HCT116 (cell line): ENCODE measurements around the gene KRTAP5-3. TPM values are rescaled to one million over a fixed set of nuclear protein-coding genes. Genes with fewer than 3 reads are reported as not detected.
"Not testable (repeated sequence)": the region's sequence is repeated elsewhere in the genome, so short reads cannot be mapped to it uniquely, and the experiment has no call there.

Source experiments
- ATAC-seq: fragments of 200-7000 bp; cut with Tn5 transposase; 2 replicates; pipeline ENCODE4 v1.9.1; 2020; ENCODE audit warnings: mild to moderate bottlenecking, moderate library complexity
- BruUV-seq: library from RNA; stranded (reverse); fragments of 400-500 nt; replicated peaks from 2 replicates; lab custom pipeline; 2021; lab: Mats Ljungman, UMichigan
- CTCF ChIA-PET: fragments of 300-600 bp; sonication (Branson Sonifier 250); formaldehyde crosslinking; loops from one replicate; lab custom pipeline; 2021; ENCODE audit warnings: antibody characterized with exemption; lab: Charles Lee
- POLR2A ChIA-PET: fragments of 300-600, 350-600 bp; sonication (Branson Sonifier 250); formaldehyde crosslinking; loops from one replicate; lab custom pipeline; 2021; ENCODE audit warnings: antibody characterized with exemption; lab: Charles Lee
- RAD21 ChIA-PET, 2 experiments: fragments of 300-600 bp; sonication (Branson Sonifier 250); formaldehyde crosslinking; loops; one replicate each; lab custom pipeline; 2023; ENCODE audit warnings: low total read pairs in 2 of 2; ENCODE audit not compliant: uncharacterized antibody in 2 of 2, unreplicated experiment in 2 of 2, low non-redundant PET in 1 of 2; lab: Charles Lee
- DNase-seq: peaks from one replicate; pipeline ENCODE4 v3.0.0-alpha.2; 2010; ENCODE audit warnings: low read depth, low spot score
- H2AFZ ChIP-seq: fragments of 200-600 bp; shearing (Covaris generic), sonication (generic); 2 replicates; pipeline ENCODE4 v1.6.1; 2017; ENCODE audit warnings: low read depth, mixed run types, mixed read lengths, antibody characterized with exemption, low read length; ENCODE audit not compliant: poor library complexity, severe bottlenecking
- H3K27ac ChIP-seq: 2 replicates; pipeline ENCODE4 v1.5.1; 2012; ENCODE audit warnings: low read depth, low read length
- H3K27me3 ChIP-seq: fragments of 200-600 bp; sonication (generic); 2 replicates; pipeline ENCODE4 v1.6.1; 2016; ENCODE audit warnings: mixed run types, low read length, mixed read lengths; ENCODE audit not compliant: insufficient read depth
- H3K36me3 ChIP-seq, 2 experiments: fragments of 200-500 bp in 1 of 2; fragments of 200-600 bp in 1 of 2; sonication (Bioruptor generic) in 1 of 2; sonication (generic) in 1 of 2; 2 replicates each; pipeline versions ENCODE4 v1.5.1 to v1.6.1; 2014 to 2016; ENCODE audit warnings: low read length in 2 of 2, inconsistent platforms in 1 of 2, mixed read lengths in 1 of 2, mixed run types in 1 of 2; ENCODE audit not compliant: insufficient read depth in 2 of 2, control insufficient read depth in 1 of 2
- H3K4me1 ChIP-seq, 2 experiments: fragments of 200-600 bp in 1 of 2; sonication (generic) in 1 of 2; 2 replicates each; pipeline versions ENCODE4 v1.5.1 to v1.6.1; 2012 to 2017; ENCODE audit warnings: low read length in 2 of 2, inconsistent platforms in 1 of 2, mild to moderate bottlenecking in 1 of 2, mixed read lengths in 1 of 2, mixed run types in 1 of 2, moderate library complexity in 1 of 2; ENCODE audit not compliant: insufficient read depth in 2 of 2, control insufficient read depth in 1 of 2
- H3K4me2 ChIP-seq: fragments of 200-600 bp; sonication (generic); 2 replicates; pipeline ENCODE4 v1.6.1; 2017; ENCODE audit warnings: mixed run types, low read length, mixed read lengths
- H3K4me3 ChIP-seq, 2 experiments: fragments of 200-600 bp in 1 of 2; sonication (generic) in 1 of 2; replicated peaks in 1 of 2; 2 replicates each; pipeline ENCODE4 v1.5.1; 2011 to 2016; ENCODE audit warnings: low read length in 2 of 2, control low read depth in 1 of 2, low read depth in 1 of 2, mild to moderate bottlenecking in 1 of 2, mixed read lengths in 1 of 2, mixed run types in 1 of 2
- H3K79me2 ChIP-seq: fragments of 200-600 bp; sonication (generic); 2 replicates; pipeline ENCODE4 v1.6.1; 2017; ENCODE audit warnings: mild to moderate bottlenecking, mixed run types, low read length, moderate library complexity, mixed read lengths; ENCODE audit not compliant: insufficient read depth
- H3K9ac ChIP-seq: fragments of 200-600 bp; sonication (generic); 2 replicates; pipeline ENCODE4 v1.6.1; 2016; ENCODE audit warnings: low read length, mixed read lengths
- H3K9me2 ChIP-seq: fragments of 200-600 bp; sonication (generic), shearing (Covaris generic); 2 replicates; pipeline ENCODE4 v1.6.1; 2017; ENCODE audit warnings: mixed run types, mild to moderate bottlenecking, moderate library complexity; ENCODE audit not compliant: insufficient read depth
- H3K9me3 ChIP-seq, 2 experiments: fragments of 200-500 bp in 1 of 2; fragments of 200-600 bp in 1 of 2; sonication (Bioruptor generic) in 1 of 2; sonication (generic) in 1 of 2; 2 replicates each; pipeline ENCODE4 v1.6.1; 2014 to 2017; ENCODE audit warnings: low read length in 2 of 2, mixed read lengths in 2 of 2, inconsistent platforms in 1 of 2, low read depth in 1 of 2, mild to moderate bottlenecking in 1 of 2, mixed run types in 1 of 2, moderate library complexity in 1 of 2; ENCODE audit not compliant: control insufficient read depth in 1 of 2, insufficient read depth in 1 of 2
- H4K20me1 ChIP-seq: fragments of 200-600 bp; sonication (generic), shearing (Covaris generic); 2 replicates; pipeline ENCODE4 v1.6.1; 2017; ENCODE audit warnings: mixed run types, mild to moderate bottlenecking, moderate library complexity; ENCODE audit not compliant: insufficient read depth
- ATF3 ChIP-seq: IDR thresholded peaks from 2 replicates; pipeline ENCODE4 v1.6.1; 2012
- CBX3 ChIP-seq: IDR thresholded peaks from 2 replicates; pipeline ENCODE4 v1.6.1; 2012; ENCODE audit warnings: low read depth
- CEBPB ChIP-seq: IDR thresholded peaks from 2 replicates; pipeline ENCODE4 v1.6.1; 2012; ENCODE audit warnings: low read depth
- ELF1 ChIP-seq: IDR thresholded peaks from 2 replicates; pipeline ENCODE4 v1.6.1; 2012; ENCODE audit warnings: low read depth, borderline replicate concordance
- EZH2 ChIP-seq: fragments of 200-600 bp; sonication (generic); IDR thresholded peaks from 2 replicates; pipeline ENCODE4 v1.6.1; 2017; ENCODE audit warnings: antibody characterized with exemption, mixed run types
- FOSL1 ChIP-seq: IDR thresholded peaks from 2 replicates; pipeline ENCODE4 v1.6.1; 2012; ENCODE audit warnings: low read depth
- POLR2A ChIP-seq: IDR thresholded peaks from 2 replicates; pipeline ENCODE4 v1.7.0; 2011; ENCODE audit warnings: borderline replicate concordance; ENCODE audit not compliant: insufficient read depth, insufficient read length; ENCODE audit errors: extremely low read depth
- SIN3A ChIP-seq: IDR thresholded peaks from 2 replicates; pipeline ENCODE4 v1.6.1; 2012; ENCODE audit warnings: low read depth
- SP1 ChIP-seq: IDR thresholded peaks from 2 replicates; pipeline ENCODE4 v1.6.1; 2012; ENCODE audit warnings: low read depth
- SRF ChIP-seq: IDR thresholded peaks from 2 replicates; pipeline ENCODE4 v1.6.1; 2012; ENCODE audit warnings: low read depth
- TCF7L2 ChIP-seq: IDR thresholded peaks from 2 replicates; pipeline ENCODE4 v1.7.0; 2011; ENCODE audit warnings: borderline replicate concordance, inconsistent platforms; ENCODE audit not compliant: insufficient read depth, insufficient read length; ENCODE audit errors: extremely low read depth
- YY1 ChIP-seq: IDR thresholded peaks from 2 replicates; pipeline ENCODE4 v1.6.1; 2011; ENCODE audit warnings: low read length, low read depth, moderate library complexity, mild to moderate bottlenecking; ENCODE audit not compliant: insufficient replicate concordance; ENCODE audit errors: extremely low read depth
- ZFX ChIP-seq: fragments of 450-650 bp; IDR thresholded peaks from 2 replicates; pipeline ENCODE4 v1.6.1; 2017
- intact Hi-C: fragments of 100-400 bp; cut with micrococcal nuclease; formaldehyde crosslinking; loops from 2 replicates; pipeline ENCODE4 v1.10.0; 2022
- total RNA-seq: library from RNA; stranded (reverse); gene quantifications from one replicate; pipeline ENCODE4 v1.2.1, GENCODE V29; 2021; ENCODE audit not compliant: unreplicated experiment
- TF ChIP-seq, protein P1 (sequence below): IDR thresholded peaks from 2 replicates; pipeline ENCODE4 v1.6.1; 2011; ENCODE audit warnings: mild to moderate bottlenecking, low read length, moderate library complexity; ENCODE audit not compliant: insufficient replicate concordance; ENCODE audit errors: extremely low read depth
- TF ChIP-seq, protein P2 (sequence below): IDR thresholded peaks from 2 replicates; pipeline ENCODE4 v1.6.1; 2012

Gene KRTAP5-3
- total RNA-seq, 1 experiment from 2014 or later, result not detected

DNA sequence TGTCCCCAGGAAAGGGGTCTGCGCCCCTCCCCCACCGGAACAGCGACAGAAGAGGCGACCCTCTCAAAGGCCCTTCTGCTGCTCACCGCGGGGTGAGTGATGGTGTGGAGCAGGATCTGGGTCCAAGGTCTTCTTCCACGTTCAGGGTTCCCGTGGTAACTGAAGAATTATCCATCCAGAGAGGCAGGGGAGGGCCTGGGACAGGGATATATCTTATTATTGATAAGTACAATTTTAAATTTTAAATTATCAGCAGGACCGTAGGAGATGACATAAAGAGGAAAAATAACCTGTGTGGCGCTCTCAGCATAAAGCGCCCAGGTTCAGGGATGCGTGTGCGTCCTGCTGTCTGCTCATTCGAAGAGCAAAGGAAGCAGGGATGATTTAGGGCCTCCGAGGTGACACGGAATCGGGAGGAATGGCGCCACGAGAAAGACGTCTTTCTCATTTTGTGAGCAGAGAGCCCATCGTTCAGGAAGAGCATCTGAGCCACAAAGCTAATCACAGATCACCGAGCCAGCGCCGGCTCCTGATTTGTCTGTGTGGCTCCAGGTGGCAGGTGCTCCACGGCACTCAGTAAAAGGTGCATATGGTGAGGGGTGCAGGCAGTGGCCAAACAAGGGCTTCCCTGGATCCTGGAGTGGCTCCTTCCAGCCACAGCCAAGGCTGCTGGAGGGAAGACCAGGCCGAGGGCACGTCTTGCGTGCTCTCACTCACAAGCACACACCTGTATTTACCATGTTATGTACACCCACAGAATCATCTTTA is 40.6 kb upstream of the KRTAP5-3 start (continued):
- no peak for TF ChIP-seq EZH2

- Histone ChIP-seq H3K9me3 (no peaks in the 10 kb centered on the region), H3K27ac (no peak overlapping the region), H3K9ac (no peak overlapping the region), H3K27me3 (no peaks in the 10 kb centered on the region), H4K20me1 (no peaks in the 10 kb centered on the region), H3K9me2 (no peaks in the 10 kb centered on the region), H2AFZ (no peak overlapping the region), H3K36me3 (no peaks in the 10 kb centered on the region), H3K4me1 (peaks cover 0 to 7% of the 10 kb centered on the region in 2 experiments; a peak in 3 of 4 replicates), H3K4me2 (no peak overlapping the region), H3K79me2 (no peaks in the 10 kb centered on the region), H3K4me3 (no peak overlapping the region)
- TF ChIP-seq ZFX (no peak), CEBPB (no peak), ATF3 (no peak), FOSL1 (no peak), ELF1 (no peak), YY1 (no peak), TCF7L2 (no peak), CBX3 (no peak), POLR2A (no peak), SRF (no peak), SIN3A (no peak), SP1 (no peak), EZH2 (no peak)
- TF ChIP-seq, protein P1, sequence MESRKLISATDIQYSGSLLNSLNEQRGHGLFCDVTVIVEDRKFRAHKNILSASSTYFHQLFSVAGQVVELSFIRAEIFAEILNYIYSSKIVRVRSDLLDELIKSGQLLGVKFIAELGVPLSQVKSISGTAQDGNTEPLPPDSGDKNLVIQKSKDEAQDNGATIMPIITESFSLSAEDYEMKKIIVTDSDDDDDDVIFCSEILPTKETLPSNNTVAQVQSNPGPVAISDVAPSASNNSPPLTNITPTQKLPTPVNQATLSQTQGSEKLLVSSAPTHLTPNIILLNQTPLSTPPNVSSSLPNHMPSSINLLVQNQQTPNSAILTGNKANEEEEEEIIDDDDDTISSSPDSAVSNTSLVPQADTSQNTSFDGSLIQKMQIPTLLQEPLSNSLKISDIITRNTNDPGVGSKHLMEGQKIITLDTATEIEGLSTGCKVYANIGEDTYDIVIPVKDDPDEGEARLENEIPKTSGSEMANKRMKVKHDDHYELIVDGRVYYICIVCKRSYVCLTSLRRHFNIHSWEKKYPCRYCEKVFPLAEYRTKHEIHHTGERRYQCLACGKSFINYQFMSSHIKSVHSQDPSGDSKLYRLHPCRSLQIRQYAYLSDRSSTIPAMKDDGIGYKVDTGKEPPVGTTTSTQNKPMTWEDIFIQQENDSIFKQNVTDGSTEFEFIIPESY, result no peak
- TF ChIP-seq, protein P2, sequence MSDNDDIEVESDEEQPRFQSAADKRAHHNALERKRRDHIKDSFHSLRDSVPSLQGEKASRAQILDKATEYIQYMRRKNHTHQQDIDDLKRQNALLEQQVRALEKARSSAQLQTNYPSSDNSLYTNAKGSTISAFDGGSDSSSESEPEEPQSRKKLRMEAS, result no peak
- BruUV-seq, result no TSS peak
- ChIA-PET RAD21 (no interaction called here), CTCF (interaction anchor here (1.0 kb wide), 1 partner anchor 101 kb away, joined by 3 read pairs; no protein-coding TSS in a partner anchor), POLR2A (no interaction called here)
- intact Hi-C loops, result no loop called here
- ATAC-seq, result no peak
- DNase-seq, result no peak
Observed at GRCh38 chr11:1647901-1648652, 39.8 kb upstream of the KRTAP5-3 start.

- not testable (repeated sequence) for BruUV-seq
Observed at GRCh38 chr11:1646540-1646939, 38.3 kb upstream of the KRTAP5-3 start.

More at GRCh38 chr11:1646540-1646939, 38.3 kb upstream of the KRTAP5-3 start:
- H3K4me2 ChIP-seq, H3K27me3 ChIP-seq, RAD21 ChIA-PET, POLR2A ChIA-PET, H3K36me3 ChIP-seq, DNase-seq, H3K4me3 ChIP-seq, ATAC-seq, H3K9ac ChIP-seq, H3K27ac ChIP-seq, H3K4me1 ChIP-seq, H3K9me2 ChIP-seq, H2AFZ ChIP-seq, H3K9me3 ChIP-seq, H3K79me2 ChIP-seq, intact Hi-C loops, H4K20me1 ChIP-seq: not testable (repeated sequence)
- CTCF ChIA-PET, result interaction anchor here (1.2 kb wide), 1 partner anchor 505 kb away, joined by 5 read pairs; no protein-coding TSS in a partner anchor
